GM18517 (cell line): ENCODE measurements around the gene RNF44.

ENCODE experiments used
- ATAC-seq: cut with Tn5 transposase; IDR thresholded peaks from one replicate; pipeline ENCODE4 v1.9.1; 2021; ENCODE audit warnings: mild to moderate bottlenecking, moderate library complexity; ENCODE audit not compliant: unreplicated experiment

The RNF44 gene

GRCh38 chr5:176481711-176482110 is 55.5 kb downstream of the RNF44 start:
- no peak for ATAC-seq
